K562 (cell line): ENCODE measurements around the gene FOXI1. TPM values are rescaled to one million over a fixed set of nuclear protein-coding genes. Genes with fewer than 3 reads are reported as not detected.

ENCODE experiments used
- ATAC-seq: fragments of 200-7000 bp; cut with Tn5 transposase; 3 replicates; pipeline ENCODE4 v1.9.1; 2020; ENCODE audit warnings: moderate library complexity
- BruUV-seq: library from RNA; stranded (reverse); fragments of 400-500 nt; replicated peaks from 2 replicates; lab custom pipeline; 2021; lab: Mats Ljungman, UMichigan
- CTCF ChIA-PET: fragments of 300-600 bp; formaldehyde crosslinking; extraction: SDS; loops from one replicate; lab custom pipeline; 2021; ENCODE audit warnings: low intra/inter-chr PET ratio; lab: Yijun Ruan, JAX
- POLR2A ChIA-PET: fragments of 300-600, 350-650 bp; sonication (Branson Sonifier 250); formaldehyde crosslinking; extraction: SDS; loops from one replicate; lab custom pipeline; 2021; ENCODE audit warnings: antibody characterized with exemption, inconsistent platforms; lab: Yijun Ruan, JAX
- DNase-seq, 4 experiments: peaks; one replicate each; pipeline versions ENCODE4 v3.0.0 to v3.0.0-alpha.2; 2011 to 2018; ENCODE audit warnings: low spot score in 3 of 4, mixed read lengths in 3 of 4; ENCODE audit errors: extremely low read depth in 1 of 4
- FAIRE-seq: peaks from 2 replicates; lab custom pipeline; 2011; peaks lifted over from hg19 to GRCh38; lab: Jason Lieb, UNC
- H2AFZ ChIP-seq: 2 replicates; pipeline ENCODE4 v1.6.0; 2011; ENCODE audit warnings: low read depth, low read length, control low read depth, inconsistent platforms
- H3K27ac ChIP-seq: fragments of 200-600 bp; 3 replicates; pipeline ENCODE4 v1.8.0; 2011; ENCODE audit warnings: low read depth, mild to moderate bottlenecking, control low read depth, inconsistent platforms, low read length, moderate library complexity, mixed read lengths; ENCODE audit errors: extremely low read depth
- H3K27me3 ChIP-seq, 2 experiments: fragments of 300-600 bp in 1 of 2; 2 replicates in 1 of 2; 3 replicates in 1 of 2; pipeline versions ENCODE4 v1.6.0 to v1.8.0; 2011; ENCODE audit warnings: inconsistent platforms in 2 of 2, low read length in 2 of 2, mild to moderate bottlenecking in 1 of 2, mixed read lengths in 1 of 2, moderate library complexity in 1 of 2; ENCODE audit not compliant: control insufficient read depth in 2 of 2, insufficient read depth in 2 of 2
- H3K36me3 ChIP-seq: fragments of 300-600 bp; 3 replicates; pipeline ENCODE4 v1.8.0; 2011; ENCODE audit warnings: mild to moderate bottlenecking, low read length, inconsistent platforms; ENCODE audit not compliant: control insufficient read depth, insufficient read depth
- H3K4me1 ChIP-seq, 2 experiments: fragments of 200-600 bp in 1 of 2; replicated peaks in 1 of 2; 2 replicates in 1 of 2; 3 replicates in 1 of 2; pipeline versions ENCODE4 v1.5.1 to v1.8.0; 2011; ENCODE audit warnings: inconsistent platforms in 2 of 2, low read length in 2 of 2, mild to moderate bottlenecking in 1 of 2, mixed read lengths in 1 of 2, moderate library complexity in 1 of 2; ENCODE audit not compliant: control insufficient read depth in 2 of 2, insufficient read depth in 2 of 2
- H3K4me2 ChIP-seq: 2 replicates; pipeline ENCODE4 v1.6.1; 2011; ENCODE audit warnings: low read length, control low read depth, inconsistent platforms, mixed read lengths; ENCODE audit not compliant: insufficient read depth
- H3K4me3 ChIP-seq: fragments of 200-600 bp; sonication (generic), shearing (Covaris generic); 2 replicates; pipeline ENCODE4 v1.5.1; 2016; ENCODE audit warnings: control low read depth, inconsistent platforms
- H3K79me2 ChIP-seq: fragments of 200-600 bp; 3 replicates; pipeline ENCODE4 v1.8.0; 2011; ENCODE audit warnings: low read length, inconsistent platforms; ENCODE audit not compliant: control insufficient read depth, insufficient read depth
- H3K9ac ChIP-seq, 2 experiments: 2 replicates each; pipeline versions ENCODE4 v1.6.0 to v1.6.1; 2011; ENCODE audit warnings: low read depth in 2 of 2, low read length in 2 of 2, control low read depth in 1 of 2, inconsistent platforms in 1 of 2, mild to moderate bottlenecking in 1 of 2, mixed read lengths in 1 of 2; ENCODE audit not compliant: insufficient read depth in 1 of 2
- H3K9me1 ChIP-seq: one replicate; pipeline ENCODE4 v1.6.0; 2011; ENCODE audit warnings: inconsistent platforms, mild to moderate bottlenecking, low read length, moderate library complexity; ENCODE audit not compliant: control insufficient read depth, insufficient read depth
- H3K9me3 ChIP-seq: replicated peaks from 2 replicates; pipeline ENCODE4 v1.5.1; 2011; ENCODE audit warnings: low read depth, low read length, inconsistent platforms; ENCODE audit not compliant: control insufficient read depth, insufficient read depth
- H4K20me1 ChIP-seq: replicated peaks from 2 replicates; pipeline ENCODE4 v1.6.1; 2011; ENCODE audit warnings: low read length, inconsistent platforms, mixed read lengths; ENCODE audit not compliant: control insufficient read depth, insufficient read depth
- AFF1 ChIP-seq, 2 experiments: fragments of 450-650 bp; IDR thresholded peaks; 2 replicates each; pipeline ENCODE4 v1.6.1; 2018; ENCODE audit warnings: mild to moderate bottlenecking in 2 of 2, low read depth in 1 of 2; ENCODE audit not compliant: partially characterized antibody in 2 of 2
- CHD2 ChIP-seq: IDR thresholded peaks from 2 replicates; pipeline ENCODE4 v1.6.1; 2011; ENCODE audit warnings: low read depth, low read length
- EP400 ChIP-seq: fragments of 450-650 bp; IDR thresholded peaks from 2 replicates; pipeline ENCODE4 v1.6.1; 2017; ENCODE audit warnings: antibody characterized with exemption, mild to moderate bottlenecking, moderate library complexity
- WGBS: fragments of 100-300 bp; shearing (Covaris generic); methylation state at CpG from one replicate; pipeline ENCODE4 v1.1.6; 2016; ENCODE audit warnings: low coverage, mixed read lengths; ENCODE audit not compliant: insufficient coverage; ENCODE audit errors: missing lambda C conversion rate; 5-methylcytosine and 5-hydroxymethylcytosine counted together
- in situ Hi-C: fragments of 300-500 bp; cut with MboI; formaldehyde crosslinking; loops from 4 replicates; pipeline ENCODE4 v1.15.0; 2018; ENCODE audit warnings: inconsistent platforms, mixed read lengths
- intact Hi-C: fragments of 100-400 bp; cut with micrococcal nuclease; formaldehyde crosslinking; loops from 2 replicates; pipeline ENCODE4 v1.14.2; 2022
- polyA plus RNA-seq, 8 experiments: library from polyadenylated mRNA; depleted of rRNA in 4 of 8; stranded (reverse) in 5 of 8; unstranded in 3 of 8; fragments of >200 nt; fragmentation: Nextera tagmentation in 2 of 8; fragmentation: Illumina TruSeq in 1 of 8; extraction: Ambion mirVana in 2 of 8; extraction: Trizol in 1 of 8; gene quantifications; 2 replicates each; pipeline versions ENCODE4 v1.2.1 to v1.2.3, GENCODE V29; 2011 to 2014; ENCODE audit warnings: inconsistent platforms in 1 of 8, missing spikeins in 1 of 8
- total RNA-seq, 7 experiments: library from RNA; depleted of rRNA in 6 of 7; stranded (reverse); fragments of >200 nt in 6 of 7; fragmentation: Illumina TruSeq in 2 of 7; extraction: Trizol in 2 of 7; gene quantifications; 2 replicates each; pipeline versions ENCODE4 v1.2.1 to v1.2.3, GENCODE V29; 2011 to 2021; ENCODE audit warnings: low replicate concordance in 1 of 7

The FOXI1 gene
- total and polyA plus RNA-seq, 9 of the 15 experiments (the other 6 are each of a cell fraction or from before 2014, with no cell fraction given) = not detected

- CTCF ChIA-PET = no interaction called here
- no peaks in the 10 kb centered on the region for H3K9me1 ChIP-seq
- H3K27me3 ChIP-seq = peaks cover 3 to 26% of the 10 kb centered on the region in 2 experiments; a peak in 3 of 5 replicates
- H3K9me3 ChIP-seq = no peaks in the 10 kb centered on the region
- ATAC-seq = no peak
- POLR2A ChIA-PET = no interaction called here
- no TSS peak for BruUV-seq
- no peaks in the 10 kb centered on the region for H3K36me3 ChIP-seq
- no peak for TF ChIP-seq EP400
- no peak for TF ChIP-seq CHD2
- no peak for TF ChIP-seq AFF1 (IDR thresholded peaks at IDR 0.05; ENCODE audit: low read depth in 1 of 2, partially characterized antibody in 2 of 2)
- TF ChIP-seq, all 486 proteins: peak for 0
- H3K79me2 ChIP-seq = no peaks in the 10 kb centered on the region
- no peak overlapping the region for H3K27ac ChIP-seq
- FAIRE-seq (no peak), DNase-seq (no peak)
- 0% methylated on average over 7 of the region's 7 CpGs for WGBS
- intact Hi-C loops (no loop called here), in situ Hi-C loops (no loop called here)
- no peak overlapping the region for H3K9ac ChIP-seq
- H4K20me1 ChIP-seq = 0 out of 2 replicates have a peak, but pooled peaks cover under 1% of the 10 kb centered on the region
- no peaks in the 10 kb centered on the region for H3K4me1 ChIP-seq
- H3K4me2 ChIP-seq = no peak overlapping the region
- no peak overlapping the region for H2AFZ ChIP-seq
- H3K4me3 ChIP-seq = no peak overlapping the region
Observed at GRCh38 chr5:170114271-170114670, 8.6 kb downstream of the FOXI1 start.
